ENCODE data around the gene CSK.

DNA sequence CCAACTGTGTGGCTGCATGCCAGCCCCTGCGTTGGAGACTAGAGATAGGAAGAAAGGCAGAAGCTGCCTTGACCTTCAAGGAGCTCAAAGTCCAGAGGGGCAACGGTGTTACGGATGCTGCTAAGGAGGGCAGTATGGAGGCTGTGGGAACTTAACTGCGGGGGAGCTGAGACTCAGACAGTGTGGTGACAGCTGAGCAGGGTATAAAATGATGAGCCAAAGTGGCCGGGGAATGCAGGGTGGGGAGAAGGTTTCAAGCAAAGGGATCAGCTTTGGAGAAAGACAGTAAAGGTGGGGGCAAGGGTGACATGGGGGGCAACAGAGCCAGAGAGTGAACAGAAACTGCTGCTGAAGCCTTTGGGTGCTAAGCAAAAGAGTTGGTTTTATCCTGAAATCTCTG lies 39.5 kb upstream of the CSK start:
- TF ChIP-seq, protein P1, sequence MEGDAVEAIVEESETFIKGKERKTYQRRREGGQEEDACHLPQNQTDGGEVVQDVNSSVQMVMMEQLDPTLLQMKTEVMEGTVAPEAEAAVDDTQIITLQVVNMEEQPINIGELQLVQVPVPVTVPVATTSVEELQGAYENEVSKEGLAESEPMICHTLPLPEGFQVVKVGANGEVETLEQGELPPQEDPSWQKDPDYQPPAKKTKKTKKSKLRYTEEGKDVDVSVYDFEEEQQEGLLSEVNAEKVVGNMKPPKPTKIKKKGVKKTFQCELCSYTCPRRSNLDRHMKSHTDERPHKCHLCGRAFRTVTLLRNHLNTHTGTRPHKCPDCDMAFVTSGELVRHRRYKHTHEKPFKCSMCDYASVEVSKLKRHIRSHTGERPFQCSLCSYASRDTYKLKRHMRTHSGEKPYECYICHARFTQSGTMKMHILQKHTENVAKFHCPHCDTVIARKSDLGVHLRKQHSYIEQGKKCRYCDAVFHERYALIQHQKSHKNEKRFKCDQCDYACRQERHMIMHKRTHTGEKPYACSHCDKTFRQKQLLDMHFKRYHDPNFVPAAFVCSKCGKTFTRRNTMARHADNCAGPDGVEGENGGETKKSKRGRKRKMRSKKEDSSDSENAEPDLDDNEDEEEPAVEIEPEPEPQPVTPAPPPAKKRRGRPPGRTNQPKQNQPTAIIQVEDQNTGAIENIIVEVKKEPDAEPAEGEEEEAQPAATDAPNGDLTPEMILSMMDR (IDR thresholded peaks at IDR 0.05) = no peak
- TF ChIP-seq POLR2A (IDR thresholded peaks at IDR 0.05) = no peak
